CD4-positive, alpha-beta T cell treated with Interferon alpha-2 for 1 hour (primary cell): Measurements from ENCODE around the gene WDR7.

Source experiments
- DNase-seq, 2 donors: peaks; one replicate each; pipeline ENCODE4 v3.0.0-alpha.2; 2020 to 2022

WDR7 gene

GRCh38 chr18:57004366-57005121 lies 353.4 kb downstream of the WDR7 start:
- DNase-seq, result peak in 1 of 2 donors; percentile 21

- no peak for DNase-seq
Observed at GRCh38 chr18:57008001-57008686, 357.0 kb downstream of the WDR7 start.

GRCh38 chr18:57009844-57010243 lies 358.7 kb downstream of the WDR7 start:
- DNase-seq, result no peak

- DNase-seq, result no peak
Observed at GRCh38 chr18:57014772-57015413, 363.7 kb downstream of the WDR7 start.

GRCh38 chr18:57015451-57015850 lies 364.3 kb downstream of the WDR7 start:
- no peak for DNase-seq

- DNase-seq, result no peak
Observed at GRCh38 chr18:57018845-57019244, 367.7 kb downstream of the WDR7 start.

- DNase-seq, result no peak
Observed at GRCh38 chr18:57022716-57023115, 371.6 kb downstream of the WDR7 start.

- DNase-seq, result no peak
Observed at GRCh38 chr18:57023275-57023882, 372.2 kb downstream of the WDR7 start.

- DNase-seq, result no peak
Observed at GRCh38 chr18:57025540-57025939, 374.4 kb downstream of the WDR7 start.

GRCh38 chr18:57026316-57026715 lies 375.2 kb downstream of the WDR7 start:
- DNase-seq, result no peak

GRCh38 chr18:57027190-57027708 lies 376.1 kb downstream of the WDR7 start:
- no peak for DNase-seq

GRCh38 chr18:57029761-57030160 lies 378.6 kb downstream of the WDR7 start:
- DNase-seq, result no peak

- no peak for DNase-seq
Observed at GRCh38 chr18:57030417-57030816, 379.3 kb downstream of the WDR7 start.

- DNase-seq, result no peak
Observed at GRCh38 chr18:57035590-57035989, 384.4 kb downstream of the WDR7 start.

- no peak for DNase-seq
Observed at GRCh38 chr18:57038395-57038794, 387.2 kb downstream of the WDR7 start.

- no peak for DNase-seq
Observed at GRCh38 chr18:57040175-57040574, 389.0 kb downstream of the WDR7 start.

- no peak for DNase-seq
Observed at GRCh38 chr18:57043241-57043640, 392.1 kb downstream of the WDR7 start.

- DNase-seq, result no peak
Observed at GRCh38 chr18:57048351-57048750, 397.2 kb downstream of the WDR7 start.

- no peak for DNase-seq
Observed at GRCh38 chr18:57048859-57049258, 397.7 kb downstream of the WDR7 start.

- no peak for DNase-seq
Observed at GRCh38 chr18:57050310-57050949, 399.3 kb downstream of the WDR7 start.

GRCh38 chr18:57051021-57051656 lies 400.0 kb downstream of the WDR7 start:
- DNase-seq, result no peak

GRCh38 chr18:57051657-57052044 lies 400.5 kb downstream of the WDR7 start:
- DNase-seq, result no peak
